SU-DHL-6 (cell line): ENCODE measurements around the gene AP2A2.

Experiments
- EZH2phosphoT487 ChIP-seq: fragments of 200-600 bp; sonication (generic), shearing (Covaris generic); conservative IDR thresholded peaks from 2 replicates; pipeline ENCODE4 v1.6.1; 2018; ENCODE audit warnings: mild to moderate bottlenecking, antibody characterized with exemption, low read length, moderate library complexity, mixed read lengths
- TF ChIP-seq, protein P1 (sequence below): fragments of 200-600 bp; sonication (generic); IDR thresholded peaks from one replicate; pipeline ENCODE4 v1.5.1; 2017; ENCODE audit warnings: antibody characterized with exemption, mild to moderate bottlenecking, low read length, moderate library complexity; ENCODE audit not compliant: insufficient read depth, poor library complexity, severe bottlenecking

DNA sequence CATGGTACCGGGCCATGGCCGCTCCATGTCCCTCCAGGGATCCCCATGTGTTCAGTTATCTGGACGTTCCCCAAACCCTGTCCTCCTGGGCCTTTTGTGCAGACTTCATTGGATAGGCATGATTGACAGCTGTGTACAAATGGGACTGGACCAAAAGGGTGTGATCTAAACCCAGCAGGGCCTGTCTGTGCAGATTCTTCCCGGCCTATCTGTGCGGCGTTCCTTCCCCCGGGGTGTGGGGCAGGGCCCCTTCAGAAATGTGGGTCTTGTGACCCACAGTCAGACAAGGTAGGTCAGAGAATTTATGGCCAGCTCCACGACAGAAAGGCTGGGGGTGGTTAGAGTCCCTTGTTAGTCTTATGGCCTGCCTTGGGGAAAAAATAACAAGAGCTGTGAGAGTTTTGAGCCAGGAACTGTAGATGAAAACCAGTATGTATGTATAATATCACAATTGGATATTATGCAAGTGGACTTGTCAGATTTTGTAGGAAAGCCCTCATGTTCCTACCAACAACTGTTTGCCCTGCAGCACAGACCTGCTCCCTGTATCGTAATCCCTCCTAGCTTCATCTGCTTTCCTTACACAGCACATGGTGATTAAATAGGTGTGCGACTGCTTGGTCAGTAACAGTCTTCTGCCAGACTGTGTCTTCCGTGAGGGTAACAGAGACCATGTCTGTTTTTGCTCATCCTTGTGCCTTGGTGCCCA lies 31.7 kb downstream of the AP2A2 start:
- TF ChIP-seq, protein P1, sequence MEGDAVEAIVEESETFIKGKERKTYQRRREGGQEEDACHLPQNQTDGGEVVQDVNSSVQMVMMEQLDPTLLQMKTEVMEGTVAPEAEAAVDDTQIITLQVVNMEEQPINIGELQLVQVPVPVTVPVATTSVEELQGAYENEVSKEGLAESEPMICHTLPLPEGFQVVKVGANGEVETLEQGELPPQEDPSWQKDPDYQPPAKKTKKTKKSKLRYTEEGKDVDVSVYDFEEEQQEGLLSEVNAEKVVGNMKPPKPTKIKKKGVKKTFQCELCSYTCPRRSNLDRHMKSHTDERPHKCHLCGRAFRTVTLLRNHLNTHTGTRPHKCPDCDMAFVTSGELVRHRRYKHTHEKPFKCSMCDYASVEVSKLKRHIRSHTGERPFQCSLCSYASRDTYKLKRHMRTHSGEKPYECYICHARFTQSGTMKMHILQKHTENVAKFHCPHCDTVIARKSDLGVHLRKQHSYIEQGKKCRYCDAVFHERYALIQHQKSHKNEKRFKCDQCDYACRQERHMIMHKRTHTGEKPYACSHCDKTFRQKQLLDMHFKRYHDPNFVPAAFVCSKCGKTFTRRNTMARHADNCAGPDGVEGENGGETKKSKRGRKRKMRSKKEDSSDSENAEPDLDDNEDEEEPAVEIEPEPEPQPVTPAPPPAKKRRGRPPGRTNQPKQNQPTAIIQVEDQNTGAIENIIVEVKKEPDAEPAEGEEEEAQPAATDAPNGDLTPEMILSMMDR = no peak
- TF ChIP-seq EZH2phosphoT487 = no peak
